CD14-positive monocyte (primary cell): Measurements from ENCODE around the gene SSR4. TPM values are rescaled to one million over a fixed set of nuclear protein-coding genes. Genes with fewer than 3 reads are reported as not detected.

Experiments used
- DNase-seq, 3 donors: peaks; one replicate each; pipeline ENCODE4 v3.0.0-alpha.2; 2011 to 2022
- H2AFZ ChIP-seq: 2 replicates; pipeline ENCODE4 v1.6.0; 2012; ENCODE audit warnings: mild to moderate bottlenecking, low read depth, low read length, inconsistent platforms; ENCODE audit not compliant: insufficient read depth, poor library complexity, severe bottlenecking
- H3K27ac ChIP-seq, 2 donors: 1 replicate in 1 of 2; 2 replicates in 1 of 2; pipeline ENCODE4 v1.5.1; 2012 to 2013; ENCODE audit warnings: low read length in 2 of 2, control low read depth in 1 of 2, inconsistent platforms in 1 of 2, low read depth in 1 of 2, mild to moderate bottlenecking in 1 of 2
- H3K27me3 ChIP-seq, 2 donors: one replicate each; pipeline versions ENCODE4 v1.6.0 to v1.6.1; 2011 to 2013; ENCODE audit warnings: low read length in 2 of 2; ENCODE audit not compliant: control insufficient read depth in 2 of 2, insufficient read depth in 2 of 2
- H3K36me3 ChIP-seq, 2 donors: replicated peaks in 1 of 2; 1 replicate in 1 of 2; 2 replicates in 1 of 2; pipeline versions ENCODE4 v1.5.1 to v1.6.1; 2012 to 2013; ENCODE audit warnings: low read length in 2 of 2, control low read depth in 1 of 2, inconsistent platforms in 1 of 2, mild to moderate bottlenecking in 1 of 2; ENCODE audit not compliant: insufficient read depth in 2 of 2, control insufficient read depth in 1 of 2
- H3K4me1 ChIP-seq, 2 donors: 1 replicate in 1 of 2; 2 replicates in 1 of 2; pipeline versions ENCODE4 v1.5.1 to v1.6.1; 2012 to 2013; ENCODE audit warnings: low read length in 2 of 2, control low read depth in 1 of 2, inconsistent platforms in 1 of 2, mild to moderate bottlenecking in 1 of 2, moderate library complexity in 1 of 2; ENCODE audit not compliant: insufficient read depth in 2 of 2, control insufficient read depth in 1 of 2
- H3K4me2 ChIP-seq: replicated peaks from 2 replicates; pipeline ENCODE3; 2012; ENCODE audit warnings: low read length, moderate library complexity, mild to moderate bottlenecking; ENCODE audit not compliant: poor library complexity, severe bottlenecking; ENCODE audit errors: extremely low read depth
- H3K4me3 ChIP-seq, 3 experiments: fragments of 200-600 bp in 1 of 3; sonication (generic) in 1 of 3; replicated peaks in 1 of 3; 1 replicate in 2 of 3; 2 replicates in 1 of 3; pipeline ENCODE4 v1.5.1; 2011 to 2013; ENCODE audit warnings: low read length in 3 of 3, mild to moderate bottlenecking in 3 of 3, control low read depth in 2 of 3, low read depth in 2 of 3, inconsistent platforms in 1 of 3, moderate library complexity in 1 of 3
- H3K79me2 ChIP-seq: 2 replicates; pipeline ENCODE4 v1.6.0; 2012; ENCODE audit warnings: mild to moderate bottlenecking, control low read depth, inconsistent platforms, low read length, moderate library complexity; ENCODE audit not compliant: insufficient read depth
- H3K9ac ChIP-seq: 2 replicates; pipeline ENCODE4 v1.6.0; 2017; ENCODE audit warnings: low read length, mild to moderate bottlenecking; ENCODE audit not compliant: insufficient read depth, poor library complexity, severe bottlenecking
- H3K9me3 ChIP-seq, 2 donors: replicated peaks in 1 of 2; 1 replicate in 1 of 2; 2 replicates in 1 of 2; pipeline versions ENCODE4 v1.5.1 to v1.6.1; 2012 to 2013; ENCODE audit warnings: low read length in 2 of 2, control low read depth in 1 of 2; ENCODE audit not compliant: control insufficient read depth in 1 of 2, insufficient read depth in 1 of 2
- H4K20me1 ChIP-seq: 2 replicates; pipeline ENCODE4 v1.6.0; 2012; ENCODE audit warnings: mild to moderate bottlenecking, low read length, control low read depth, moderate library complexity; ENCODE audit not compliant: insufficient read depth
- H3K27ac Mint-ChIP-seq, 7 donors: one replicate each; pipeline ENCODE4 v1.8.0; 2020; ENCODE audit warnings: mild to moderate bottlenecking in 7 of 7, mixed read lengths in 7 of 7, moderate library complexity in 6 of 7, inconsistent platforms in 2 of 7
- H3K27me3 Mint-ChIP-seq, 3 donors: one replicate each; pipeline ENCODE4 v1.8.0; 2021 to 2022; ENCODE audit warnings: low read depth in 3 of 3, mild to moderate bottlenecking in 3 of 3, mixed read lengths in 3 of 3, moderate library complexity in 3 of 3, inconsistent platforms in 1 of 3
- H3K36me3 Mint-ChIP-seq, 2 donors: one replicate each; pipeline ENCODE4 v1.8.0; 2020; ENCODE audit warnings: mixed read lengths in 2 of 2, inconsistent platforms in 1 of 2, mild to moderate bottlenecking in 1 of 2
- H3K4me1 Mint-ChIP-seq: one replicate; pipeline ENCODE4 v1.8.0; 2020; ENCODE audit warnings: mild to moderate bottlenecking, mixed read lengths
- H3K4me3 Mint-ChIP-seq, 2 donors: one replicate each; pipeline ENCODE4 v1.8.0; 2020; ENCODE audit warnings: mild to moderate bottlenecking in 2 of 2, mixed read lengths in 2 of 2, moderate library complexity in 1 of 2
- H3K9me3 Mint-ChIP-seq, 7 donors: one replicate each; pipeline ENCODE4 v1.8.0; 2020 to 2022; ENCODE audit warnings: mixed read lengths in 7 of 7, mild to moderate bottlenecking in 6 of 7, moderate library complexity in 6 of 7, inconsistent platforms in 2 of 7
- CTCF ChIP-seq: fragments of 200-600 bp; IDR thresholded peaks from one replicate; pipeline ENCODE4 v1.8.0; 2022; ENCODE audit warnings: antibody characterized with exemption, mild to moderate bottlenecking
- WGBS: methylation state at CpG from one replicate; pipeline ENCODE4 v1.1.5; 2013; ENCODE audit warnings: missing lambda C conversion rate; ENCODE audit not compliant: insufficient coverage; 5-methylcytosine and 5-hydroxymethylcytosine counted together
- intact Hi-C, 2 donors: fragments of 100-400 bp; cut with micrococcal nuclease; formaldehyde crosslinking; loops; one replicate each; pipeline versions ENCODE4 v1.15.0 to v1.15.1; 2023
- polyA plus RNA-seq, 3 donors: library from polyadenylated mRNA; depleted of rRNA in 1 of 3; unstranded in 2 of 3; stranded (reverse) in 1 of 3; fragments of 300-500 nt in 2 of 3; fragments of >200 nt in 1 of 3; fragmentation: Illumina TruSeq in 2 of 3; gene quantifications; 1 replicate in 2 of 3; 2 replicates in 1 of 3; pipeline ENCODE4 v1.2.3, GENCODE V29; 2012 to 2021

SSR4 gene
- polyA plus RNA-seq, 3 donors = 201 to 419 (median 362) TPM

- intact Hi-C loops = no loop called here
- Mint-ChIP-seq H3K36me3 (no peaks in the 10 kb centered on the region), H3K4me1 (no peaks in the 10 kb centered on the region), H3K4me3 (no peak overlapping the region), H3K27ac (no peak overlapping the region), H3K27me3 (peaks cover 13 to 25% (median 15%) of the 10 kb centered on the region in 3 donors), H3K9me3 (peaks cover 0 to 13% (median 2%) of the 10 kb centered on the region in 7 donors)
- H3K4me1 ChIP-seq = no peaks in the 10 kb centered on the region
- H3K9ac ChIP-seq = no peak overlapping the region
- H3K36me3 ChIP-seq = no peaks in the 10 kb centered on the region
- no peaks in the 10 kb centered on the region for H4K20me1 ChIP-seq
- no peak for DNase-seq
- no peak overlapping the region for H2AFZ ChIP-seq
- H3K9me3 ChIP-seq = no peaks in the 10 kb centered on the region
- no peak overlapping the region for H3K27ac ChIP-seq
- H3K27me3 ChIP-seq = peaks cover 0 to 17% of the 10 kb centered on the region in 2 donors
- WGBS = 72% methylated on average over 5 of the region's 22 CpGs
- H3K79me2 ChIP-seq = no peaks in the 10 kb centered on the region
- H3K4me2 ChIP-seq = no peak overlapping the region
- no peak for TF ChIP-seq CTCF
- H3K4me3 ChIP-seq = no peak overlapping the region
These were observed 17.8 kb upstream of the SSR4 start for GRCh38 chrX:153776611-153777045.

- Mint-ChIP-seq H3K27me3 (peaks cover 15 to 26% (median 15%) of the 10 kb centered on the region in 3 donors), H3K36me3 (no peaks in the 10 kb centered on the region), H3K9me3 (peaks cover 0 to 13% (median 2%) of the 10 kb centered on the region in 7 donors), H3K4me3 (no peak overlapping the region), H3K4me1 (no peaks in the 10 kb centered on the region), H3K27ac (peak overlapping the region in 1 of 7 donors; percentile 11)
- WGBS = 91% methylated on average over 16 of the region's 34 CpGs
- no peaks in the 10 kb centered on the region for H3K36me3 ChIP-seq
- no peak for TF ChIP-seq CTCF
- no peaks in the 10 kb centered on the region for H3K9me3 ChIP-seq
- no peaks in the 10 kb centered on the region for H4K20me1 ChIP-seq
- no peak overlapping the region for H2AFZ ChIP-seq
- intact Hi-C loops = no loop called here
- no peak overlapping the region for H3K27ac ChIP-seq
- H3K27me3 ChIP-seq = peaks cover 0 to 23% of the 10 kb centered on the region in 2 donors
- no peaks in the 10 kb centered on the region for H3K4me1 ChIP-seq
- no peak overlapping the region for H3K4me2 ChIP-seq
- no peaks in the 10 kb centered on the region for H3K79me2 ChIP-seq
- DNase-seq = no peak
- H3K4me3 ChIP-seq = no peak overlapping the region
- H3K9ac ChIP-seq = no peak overlapping the region
These were observed 17.0 kb upstream of the SSR4 start for GRCh38 chrX:153777261-153778090.
